Measurements from ENCODE around the gene ZNF507.

GRCh38 chr19:32296694-32297093, 48.7 kb upstream of the ZNF507 start:
- TF ChIP-seq EZH2 (IDR thresholded peaks at IDR 0.05; ENCODE audit: insufficient read depth, low read length): no peak
- TF ChIP-seq CTCF (IDR thresholded peaks at IDR 0.05; ENCODE audit: insufficient read depth, low read depth, low read length): no peak

Data from astrocyte (in vitro differentiated cells and primary cell).